Measurements from ENCODE around the gene TTC31.
A peak's percentile ranks its signal among the peaks of the same experiment; 100 is the strongest.
"Not testable (repeated sequence)": the region's sequence is repeated elsewhere in the genome, so short reads cannot be mapped to it uniquely, and the experiment has no call there.

TTC31 gene

DNA sequence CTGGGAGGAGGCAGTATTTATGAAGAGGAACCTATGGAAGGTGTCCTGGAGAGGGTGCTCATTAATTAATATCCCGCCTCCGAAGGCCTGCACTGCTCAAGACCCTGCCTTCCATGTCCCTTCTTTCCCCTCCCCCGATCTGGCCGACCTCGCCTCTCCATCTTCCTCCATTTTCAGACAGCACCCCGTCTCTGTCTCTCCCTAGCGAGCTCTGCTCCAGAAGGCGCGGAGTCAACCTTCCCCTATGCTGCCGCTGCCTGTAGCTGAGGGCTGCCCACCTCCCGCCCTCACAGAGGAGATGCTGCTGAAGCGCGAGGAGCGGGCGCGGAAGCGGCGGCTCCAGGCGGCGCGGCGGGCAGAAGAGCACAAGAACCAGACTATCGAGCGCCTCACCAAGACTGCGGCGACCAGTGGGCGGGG is 25.7 kb upstream of the TTC31 start:
- ChIA-PET POLR2A (interaction anchor here (3.3 kb wide), 1 partner anchor 25 kb away, joined by 10 read pairs; no protein-coding TSS in a partner anchor), CTCF (interaction anchor here (0.9 to 3.8 kb wide), 7 partner anchors 17 to 131 kb away, joined by 3 to 25 read pairs (median 5); partner anchors contain the start of genes CCDC142, PCGF1 and TTC31)
- H3K4me3 ChIP-seq (ENCODE audit: low read depth, low read length), result peak overlapping the region; percentile 74
- TF ChIP-seq, protein P1, sequence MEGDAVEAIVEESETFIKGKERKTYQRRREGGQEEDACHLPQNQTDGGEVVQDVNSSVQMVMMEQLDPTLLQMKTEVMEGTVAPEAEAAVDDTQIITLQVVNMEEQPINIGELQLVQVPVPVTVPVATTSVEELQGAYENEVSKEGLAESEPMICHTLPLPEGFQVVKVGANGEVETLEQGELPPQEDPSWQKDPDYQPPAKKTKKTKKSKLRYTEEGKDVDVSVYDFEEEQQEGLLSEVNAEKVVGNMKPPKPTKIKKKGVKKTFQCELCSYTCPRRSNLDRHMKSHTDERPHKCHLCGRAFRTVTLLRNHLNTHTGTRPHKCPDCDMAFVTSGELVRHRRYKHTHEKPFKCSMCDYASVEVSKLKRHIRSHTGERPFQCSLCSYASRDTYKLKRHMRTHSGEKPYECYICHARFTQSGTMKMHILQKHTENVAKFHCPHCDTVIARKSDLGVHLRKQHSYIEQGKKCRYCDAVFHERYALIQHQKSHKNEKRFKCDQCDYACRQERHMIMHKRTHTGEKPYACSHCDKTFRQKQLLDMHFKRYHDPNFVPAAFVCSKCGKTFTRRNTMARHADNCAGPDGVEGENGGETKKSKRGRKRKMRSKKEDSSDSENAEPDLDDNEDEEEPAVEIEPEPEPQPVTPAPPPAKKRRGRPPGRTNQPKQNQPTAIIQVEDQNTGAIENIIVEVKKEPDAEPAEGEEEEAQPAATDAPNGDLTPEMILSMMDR (IDR thresholded peaks at IDR 0.05; ENCODE audit: insufficient read depth, low read length, missing control alignments), result no peak
- no peak for DNase-seq (ENCODE audit: low read depth, low spot score)

DNA sequence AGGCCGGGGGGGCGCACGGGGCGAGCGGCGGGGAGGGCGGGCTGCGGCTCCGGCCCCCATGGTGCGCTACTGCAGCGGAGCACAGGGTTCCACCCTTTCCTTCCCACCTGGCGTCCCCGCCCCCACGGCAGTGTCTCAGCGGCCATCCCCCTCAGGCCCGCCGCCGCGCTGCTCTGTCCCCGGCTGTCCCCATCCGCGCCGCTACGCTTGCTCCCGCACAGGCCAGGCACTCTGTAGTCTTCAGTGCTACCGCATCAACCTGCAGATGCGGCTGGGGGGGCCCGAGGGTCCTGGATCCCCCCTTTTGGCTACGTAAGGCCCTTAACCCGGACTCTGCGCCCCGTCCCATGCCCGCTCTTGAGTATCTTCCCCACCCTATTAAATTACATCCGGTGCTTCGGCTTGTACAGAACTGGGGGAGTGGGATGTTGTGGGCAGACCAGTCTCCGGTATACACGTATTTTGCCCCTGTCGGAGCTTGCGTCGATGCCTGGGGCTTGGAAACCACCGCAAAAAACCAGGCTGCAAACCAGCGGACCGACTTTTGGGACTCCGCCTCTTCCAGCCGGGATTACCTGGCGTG is 25.2 kb upstream of the TTC31 start:
- peak overlapping the region; percentile 74 for H3K4me3 ChIP-seq (ENCODE audit: low read depth, low read length)
- DNase-seq (ENCODE audit: low read depth, low spot score), result no peak
- TF ChIP-seq, protein P1 (IDR thresholded peaks at IDR 0.05; ENCODE audit: insufficient read depth, low read length, missing control alignments), result no peak
- ChIA-PET POLR2A (interaction anchor here (0.6 to 3.3 kb wide), 9 partner anchors 10 to 129 kb away, joined by 3 to 12 read pairs (median 8); partner anchors contain the start of gene MRPL53), CTCF (interaction anchor here (0.6 to 3.8 kb wide), 2 partner anchors 130 to 243 kb away, joined by 3 to 25 read pairs; no protein-coding TSS in a partner anchor)

DNA sequence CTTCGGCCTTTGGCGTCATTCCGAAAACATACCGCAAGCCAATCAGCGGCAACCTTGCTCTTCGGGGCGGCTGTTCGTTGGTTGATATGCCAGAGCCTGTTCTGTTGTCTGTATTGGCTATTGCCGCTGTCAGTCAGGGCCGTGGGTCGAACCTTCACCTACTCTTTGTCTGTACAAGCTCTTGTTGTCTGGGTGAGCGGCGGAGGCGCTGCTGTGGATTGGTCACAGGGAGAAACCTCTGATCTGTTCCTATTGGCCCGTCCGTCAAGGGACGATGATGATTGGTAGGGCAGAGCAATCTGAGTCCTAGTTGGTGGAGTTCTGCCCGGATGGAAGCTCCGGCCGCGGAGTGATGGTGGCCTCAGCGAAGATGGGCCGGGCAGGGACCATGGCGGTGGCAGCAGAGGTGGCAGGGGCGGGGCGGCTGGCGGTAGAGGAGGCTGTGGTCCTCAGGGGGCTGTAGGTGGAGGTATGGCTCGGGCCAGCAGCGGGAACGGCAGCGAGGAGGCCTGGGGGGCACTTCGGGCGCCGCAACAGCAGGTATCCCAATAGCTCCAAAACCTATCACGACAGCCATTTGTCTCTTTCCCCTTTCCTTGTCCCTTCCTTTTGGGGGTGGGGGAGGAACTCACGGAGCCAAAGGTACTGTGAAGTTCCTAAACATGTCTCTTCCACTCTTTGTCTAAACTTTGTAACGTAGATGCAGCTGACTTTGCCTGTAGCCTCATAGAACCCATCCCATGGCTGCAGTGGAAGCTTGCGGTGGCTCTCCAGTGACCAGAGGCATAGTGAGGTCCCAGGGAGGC is 24.5 kb upstream of the TTC31 start, which contains the start of gene WBP1:
Gene WBP1 (plus strand): TSS at position 307 of the 806 bp plus-strand sequence. CDS start 165 bp downstream, at position 472.
- TF ChIP-seq, protein P1 (IDR thresholded peaks at IDR 0.05; ENCODE audit: insufficient read depth, low read length, missing control alignments), result no peak
- peak within 1 kb of the TSS; percentile 74 for H3K4me3 ChIP-seq (ENCODE audit: low read depth, low read length)
- CTCF ChIA-PET, result interaction anchor here (0.6 to 3.8 kb wide), 6 partner anchors 22 to 244 kb away, joined by 3 to 25 read pairs (median 4); partner anchors contain the start of genes CCDC142, TTC31 and WDR54
- POLR2A ChIA-PET, result interaction anchor here (0.6 to 3.3 kb wide), 10 partner anchors 10 to 130 kb away, joined by 3 to 12 read pairs (median 6); partner anchors contain the start of gene MRPL53
- DNase-seq (ENCODE audit: low read depth, low spot score), result peak; percentile 100

DNA sequence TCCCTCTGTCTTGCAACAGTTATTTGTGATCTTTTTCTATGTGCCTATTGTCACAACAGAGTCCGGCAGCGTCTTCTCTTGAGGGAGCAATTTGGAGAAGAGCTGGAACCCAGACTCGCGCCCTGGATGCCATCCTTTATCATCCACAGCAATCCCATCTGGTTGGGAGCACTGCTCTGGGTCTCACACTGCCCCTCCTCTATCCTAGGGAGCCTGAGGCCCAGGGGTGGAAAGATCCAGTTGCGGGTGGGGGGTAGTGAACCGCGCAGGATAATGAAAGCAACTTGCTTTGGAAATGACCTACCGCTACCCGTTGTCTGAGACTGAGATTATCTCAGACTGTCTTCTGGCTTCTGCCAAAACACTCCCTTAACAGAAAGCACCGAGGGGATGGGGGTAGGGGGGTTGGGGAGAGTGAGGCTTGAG is 23.9 kb upstream of the TTC31 start:
- H3K4me3 ChIP-seq (ENCODE audit: low read depth, low read length), result peak overlapping the region; percentile 62
- ChIA-PET POLR2A (interaction anchor here (1.0 to 3.3 kb wide), 7 partner anchors 9 to 36 kb away, joined by 3 to 12 read pairs (median 8); partner anchors contain the start of gene MRPL53), CTCF (interaction anchor here (0.9 to 3.8 kb wide), 4 partner anchors 24 to 129 kb away, joined by 3 to 25 read pairs (median 4); partner anchors contain the start of genes CCDC142, TTC31 and WDR54)
- no peak for DNase-seq (ENCODE audit: low read depth, low spot score)
- TF ChIP-seq, protein P1 (IDR thresholded peaks at IDR 0.05; ENCODE audit: insufficient read depth, low read length, missing control alignments), result no peak

DNA sequence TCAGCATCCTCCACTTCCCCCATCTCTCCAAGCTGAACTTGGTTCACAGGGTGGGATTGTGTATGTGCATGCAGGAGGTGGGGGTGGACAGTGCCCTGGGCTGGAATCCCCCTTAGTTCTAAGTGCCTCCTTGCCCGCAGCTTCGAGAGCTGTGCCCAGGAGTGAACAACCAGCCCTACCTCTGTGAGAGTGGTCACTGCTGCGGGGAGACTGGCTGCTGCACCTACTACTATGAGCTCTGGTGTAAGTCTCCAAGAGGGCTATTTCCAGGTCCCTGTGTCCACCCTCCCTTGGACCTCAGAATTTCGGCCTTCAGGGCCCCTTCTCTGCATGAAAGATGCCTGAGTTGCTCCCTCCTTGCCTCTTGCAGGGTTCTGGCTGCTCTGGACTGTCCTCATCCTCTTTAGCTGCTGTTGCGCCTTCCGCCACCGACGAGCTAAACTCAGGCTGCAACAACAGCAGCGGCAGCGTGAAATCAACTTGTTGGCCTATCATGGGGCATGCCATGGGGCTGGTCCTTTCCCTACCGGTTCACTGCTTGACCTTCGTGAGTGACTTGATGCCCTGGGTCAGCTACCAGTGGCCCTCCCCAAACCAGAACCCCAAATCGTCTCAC is 23.3 kb upstream of the TTC31 start:
- POLR2A ChIA-PET, result interaction anchor here (2.1 to 3.3 kb wide), 4 partner anchors 8 to 22 kb away, joined by 8 to 12 read pairs (median 11); partner anchors contain the start of gene MRPL53
- CTCF ChIA-PET, result interaction anchor here (3.8 kb wide), 1 partner anchor 128 kb away, joined by 25 read pairs; no protein-coding TSS in a partner anchor
- H3K4me3 ChIP-seq (ENCODE audit: low read depth, low read length), result peak overlapping the region; percentile 62
- DNase-seq (ENCODE audit: low read depth, low spot score), result not testable (repeated sequence)

DNA sequence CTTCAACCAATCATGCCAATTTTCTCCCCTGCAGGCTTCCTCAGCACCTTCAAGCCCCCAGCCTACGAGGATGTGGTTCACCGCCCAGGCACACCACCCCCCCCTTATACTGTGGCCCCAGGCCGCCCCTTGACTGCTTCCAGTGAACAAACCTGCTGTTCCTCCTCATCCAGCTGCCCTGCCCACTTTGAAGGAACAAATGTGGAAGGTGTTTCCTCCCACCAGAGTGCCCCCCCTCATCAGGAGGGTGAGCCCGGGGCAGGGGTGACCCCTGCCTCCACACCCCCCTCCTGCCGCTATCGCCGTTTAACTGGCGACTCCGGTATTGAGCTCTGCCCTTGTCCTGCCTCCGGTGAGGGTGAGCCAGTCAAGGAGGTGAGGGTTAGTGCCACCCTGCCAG is 22.7 kb upstream of the TTC31 start:
- DNase-seq (ENCODE audit: low read depth, low spot score); CTCF ChIA-PET; H3K4me3 ChIP-seq (ENCODE audit: low read depth, low read length): not testable (repeated sequence)
- POLR2A ChIA-PET, result interaction anchor here (1.9 to 3.3 kb wide), 2 partner anchors 12 to 21 kb away, joined by 7 to 10 read pairs; partner anchors contain the start of gene MRPL53

Data from AG04449 (cell line).